ENCODE results near the gene IFNGR2.
"Not testable (repeated sequence)": the region's sequence is repeated elsewhere in the genome, so short reads cannot be mapped to it uniquely, and the experiment has no call there.

Gene IFNGR2

GRCh38 chr21:33403786-33404585 lies 773 bp downstream of the IFNGR2 start:
- peak; percentile 52 for DNase-seq

GRCh38 chr21:33406493-33406892 lies 3.3 kb downstream of the IFNGR2 start:
- no peak for DNase-seq

- no peak for DNase-seq
These were observed 8.8 kb downstream of the IFNGR2 start for GRCh38 chr21:33411949-33412430.

- DNase-seq = not testable (repeated sequence)
These were observed 9.2 kb downstream of the IFNGR2 start for GRCh38 chr21:33412439-33412831.

GRCh38 chr21:33412832-33413519 lies 9.8 kb downstream of the IFNGR2 start:
- no peak for DNase-seq

- no peak for DNase-seq
These were observed 10.9 kb downstream of the IFNGR2 start for GRCh38 chr21:33414068-33414467.

- DNase-seq = no peak
These were observed 11.7 kb downstream of the IFNGR2 start for GRCh38 chr21:33414926-33415325.

GRCh38 chr21:33418691-33419090 lies 15.5 kb downstream of the IFNGR2 start:
- DNase-seq = no peak

- DNase-seq = no peak
These were observed 16.4 kb downstream of the IFNGR2 start for GRCh38 chr21:33419538-33420123.

GRCh38 chr21:33421713-33422393 lies 18.6 kb downstream of the IFNGR2 start:
- no peak for DNase-seq

- DNase-seq = no peak
These were observed 21.0 kb downstream of the IFNGR2 start for GRCh38 chr21:33424214-33424613.

GRCh38 chr21:33425825-33426224 lies 22.6 kb downstream of the IFNGR2 start:
- DNase-seq = no peak

GRCh38 chr21:33427051-33427450 lies 23.8 kb downstream of the IFNGR2 start:
- DNase-seq = no peak

- no peak for DNase-seq
These were observed 25.5 kb downstream of the IFNGR2 start for GRCh38 chr21:33428669-33429068.

GRCh38 chr21:33430858-33431257 lies 27.6 kb downstream of the IFNGR2 start:
- no peak for DNase-seq

- DNase-seq = no peak
These were observed 29.3 kb downstream of the IFNGR2 start for GRCh38 chr21:33432496-33432895.

GRCh38 chr21:33433001-33433400 lies 29.8 kb downstream of the IFNGR2 start:
- no peak for DNase-seq

- DNase-seq = no peak
These were observed 30.4 kb downstream of the IFNGR2 start for GRCh38 chr21:33433425-33434114.

GRCh38 chr21:33434770-33435360 lies 31.7 kb downstream of the IFNGR2 start:
- DNase-seq = no peak

- no peak for DNase-seq
These were observed 33.9 kb downstream of the IFNGR2 start for GRCh38 chr21:33437140-33437539.

GRCh38 chr21:33441489-33442477 lies 38.6 kb downstream of the IFNGR2 start:
- no peak for DNase-seq

All from activated CD8-positive, alpha-beta memory T cell treated with anti-CD3 and anti-CD28 coated beads, Interleukin-2, amount 50 U/mL, for 4 hours (primary cell).